SK-N-SH (cell line): ENCODE data around the gene PLEKHG2. TPM values are rescaled to one million over a fixed set of nuclear protein-coding genes. Genes with fewer than 3 reads are reported as not detected.

ENCODE experiments used
- CTCF ChIA-PET: fragments of 300-600, 350-600 bp; formaldehyde crosslinking; extraction: SDS; loops from one replicate; lab custom pipeline; 2021; lab: Yijun Ruan, JAX
- POLR2A ChIA-PET: fragments of 350-600 bp; sonication (Branson Sonifier 250); formaldehyde crosslinking; extraction: SDS; loops from one replicate; lab custom pipeline; 2020; ENCODE audit warnings: antibody characterized with exemption, inconsistent platforms; lab: Yijun Ruan, JAX
- DNase-seq: peaks from one replicate; pipeline ENCODE4 v3.0.0; 2012
- H2AFZ ChIP-seq: fragments of 200-600 bp; sonication (generic); 2 replicates; pipeline ENCODE4 v1.8.1; 2016; ENCODE audit warnings: antibody characterized with exemption, mild to moderate bottlenecking, low read depth
- H3F3A ChIP-seq: fragments of 200-600 bp; sonication (generic); replicated peaks from 2 replicates; pipeline ENCODE3; 2016; ENCODE audit warnings: antibody characterized with exemption, mild to moderate bottlenecking; ENCODE audit not compliant: insufficient read depth
- H3K27ac ChIP-seq, 2 experiments: fragments of 200-500 bp in 1 of 2; fragments of 200-600 bp in 1 of 2; sonication (Bioruptor generic) in 1 of 2; sonication (generic), shearing (Covaris generic) in 1 of 2; 2 replicates each; pipeline versions ENCODE4 v1.5.1 to v1.6.1; 2014 to 2016; ENCODE audit warnings: low read depth in 2 of 2, inconsistent platforms in 1 of 2, low read length in 1 of 2, mild to moderate bottlenecking in 1 of 2, mixed read lengths in 1 of 2
- H3K27me3 ChIP-seq: fragments of 200-600 bp; sonication (generic), shearing (Covaris generic); 2 replicates; pipeline ENCODE4 v1.6.1; 2016; ENCODE audit warnings: mixed run types; ENCODE audit not compliant: insufficient read depth
- H3K36me3 ChIP-seq, 2 experiments: fragments of 200-500 bp in 1 of 2; fragments of 200-600 bp in 1 of 2; sonication (Bioruptor generic) in 1 of 2; sonication (generic) in 1 of 2; replicated peaks in 1 of 2; 2 replicates each; pipeline versions ENCODE3 to v1.5.1; 2014 to 2016; ENCODE audit warnings: low read length in 1 of 2, mild to moderate bottlenecking in 1 of 2; ENCODE audit not compliant: insufficient read depth in 2 of 2, control insufficient read depth in 1 of 2
- H3K4me1 ChIP-seq, 2 experiments: fragments of 200-500 bp in 1 of 2; fragments of 200-600 bp in 1 of 2; sonication (Bioruptor generic) in 1 of 2; sonication (generic), shearing (Covaris generic) in 1 of 2; 2 replicates each; pipeline versions ENCODE4 v1.5.1 to v1.6.1; 2014 to 2016; ENCODE audit warnings: low read depth in 1 of 2, low read length in 1 of 2, mixed run types in 1 of 2; ENCODE audit not compliant: insufficient read depth in 2 of 2, control insufficient read depth in 1 of 2
- H3K4me2 ChIP-seq: fragments of 200-600 bp; sonication (generic), shearing (Covaris generic); 2 replicates; pipeline ENCODE4 v1.6.1; 2017; ENCODE audit warnings: mixed run types
- H3K4me3 ChIP-seq, 2 experiments: fragments of 200-500 bp in 1 of 2; fragments of 200-600 bp in 1 of 2; sonication (Bioruptor generic) in 1 of 2; sonication (generic), shearing (Covaris generic) in 1 of 2; 2 replicates each; pipeline versions ENCODE4 v1.5.1 to v1.8.1; 2014 to 2016; ENCODE audit warnings: low read depth in 2 of 2, inconsistent platforms in 1 of 2, low read length in 1 of 2, mild to moderate bottlenecking in 1 of 2, mixed read lengths in 1 of 2, moderate library complexity in 1 of 2
- H3K79me2 ChIP-seq: fragments of 200-600 bp; sonication (generic); 2 replicates; pipeline ENCODE4 v1.8.1; 2017; ENCODE audit warnings: mild to moderate bottlenecking; ENCODE audit not compliant: insufficient read depth
- H3K9ac ChIP-seq: fragments of 200-600 bp; sonication (generic); 2 replicates; pipeline ENCODE4 v1.6.1; 2017; ENCODE audit warnings: mixed run types
- H3K9me2 ChIP-seq: fragments of 200-600 bp; sonication (generic); 2 replicates; pipeline ENCODE4 v1.6.1; 2017; ENCODE audit warnings: mixed run types
- H3K9me3 ChIP-seq: fragments of 200-600 bp; sonication (generic); 2 replicates; pipeline ENCODE4 v1.6.1; 2017; ENCODE audit warnings: mixed run types, mild to moderate bottlenecking, moderate library complexity
- H4K20me1 ChIP-seq: fragments of 200-600 bp; sonication (generic); 2 replicates; pipeline ENCODE4 v1.6.1; 2017; ENCODE audit warnings: mild to moderate bottlenecking, mixed run types; ENCODE audit not compliant: insufficient read depth
- EZH2phosphoT487 ChIP-seq: fragments of 200-600 bp; sonication (generic); IDR thresholded peaks from 2 replicates; pipeline ENCODE4 v1.6.1; 2017; ENCODE audit warnings: low read depth, mixed run types, mild to moderate bottlenecking, antibody characterized with exemption, moderate library complexity, borderline replicate concordance
- FOSL2 ChIP-seq: IDR thresholded peaks from 2 replicates; pipeline ENCODE4 v1.4.0; 2012; ENCODE audit warnings: low read depth, mild to moderate bottlenecking, moderate library complexity, borderline replicate concordance
- FOXJ3 ChIP-seq: sonication (generic); formaldehyde crosslinking; IDR thresholded peaks from 2 replicates; pipeline ENCODE4 v1.5.1; 2020; ENCODE audit warnings: mild to moderate bottlenecking, missing genetic modification reagents
- JUND ChIP-seq: IDR thresholded peaks from 2 replicates; pipeline ENCODE4 v1.4.0; 2012
- MEF2A ChIP-seq: IDR thresholded peaks from 2 replicates; pipeline ENCODE4 v1.4.0; 2012; ENCODE audit warnings: low read depth, borderline replicate concordance
- RAD21 ChIP-seq: IDR thresholded peaks from 2 replicates; pipeline ENCODE4 v1.6.1; 2012; ENCODE audit warnings: mild to moderate bottlenecking, low read length
- RFX5 ChIP-seq: IDR thresholded peaks from 2 replicates; pipeline ENCODE4 v1.6.1; 2012; ENCODE audit warnings: mild to moderate bottlenecking, improper control_type of control experiment, low read length
- TEAD4 ChIP-seq: IDR thresholded peaks from 2 replicates; pipeline ENCODE4 v1.4.0; 2012; ENCODE audit warnings: mild to moderate bottlenecking, borderline replicate concordance; ENCODE audit not compliant: insufficient read depth
- WGBS: methylation state at CpG from one replicate; pipeline ENCODE4 v1.1.6; 2017; ENCODE audit warnings: low lambda C conversion rate; 5-methylcytosine and 5-hydroxymethylcytosine counted together
- polyA plus RNA-seq, 3 experiments: library from polyadenylated mRNA; depleted of rRNA; stranded (reverse); fragments of >200 nt; gene quantifications; 2 replicates each; pipeline ENCODE4 v1.2.3, GENCODE V29; 2012
- TF ChIP-seq, protein P1 (sequence below): fragments of 200-600 bp; sonication (generic); IDR thresholded peaks from 2 replicates; pipeline ENCODE4 v1.6.1; 2017; ENCODE audit warnings: antibody characterized with exemption, mild to moderate bottlenecking, moderate library complexity
- TF ChIP-seq, protein P2 (sequence below): fragments of 150-350 bp; IDR thresholded peaks from 2 replicates; pipeline ENCODE4 v1.6.1; 2017; ENCODE audit warnings: antibody characterized with exemption, low read length, low read depth, borderline replicate concordance
- TF ChIP-seq, protein P3 (sequence below): IDR thresholded peaks from 2 replicates; pipeline ENCODE4 v1.4.0; 2012; ENCODE audit warnings: low read depth
- TF ChIP-seq, protein P4 (sequence below): IDR thresholded peaks from 2 replicates; pipeline ENCODE4; 2012

The PLEKHG2 gene
- polyA plus RNA-seq, 1 of the 3 experiments (the other 2 are of a cell fraction), result 13.6 TPM

DNA sequence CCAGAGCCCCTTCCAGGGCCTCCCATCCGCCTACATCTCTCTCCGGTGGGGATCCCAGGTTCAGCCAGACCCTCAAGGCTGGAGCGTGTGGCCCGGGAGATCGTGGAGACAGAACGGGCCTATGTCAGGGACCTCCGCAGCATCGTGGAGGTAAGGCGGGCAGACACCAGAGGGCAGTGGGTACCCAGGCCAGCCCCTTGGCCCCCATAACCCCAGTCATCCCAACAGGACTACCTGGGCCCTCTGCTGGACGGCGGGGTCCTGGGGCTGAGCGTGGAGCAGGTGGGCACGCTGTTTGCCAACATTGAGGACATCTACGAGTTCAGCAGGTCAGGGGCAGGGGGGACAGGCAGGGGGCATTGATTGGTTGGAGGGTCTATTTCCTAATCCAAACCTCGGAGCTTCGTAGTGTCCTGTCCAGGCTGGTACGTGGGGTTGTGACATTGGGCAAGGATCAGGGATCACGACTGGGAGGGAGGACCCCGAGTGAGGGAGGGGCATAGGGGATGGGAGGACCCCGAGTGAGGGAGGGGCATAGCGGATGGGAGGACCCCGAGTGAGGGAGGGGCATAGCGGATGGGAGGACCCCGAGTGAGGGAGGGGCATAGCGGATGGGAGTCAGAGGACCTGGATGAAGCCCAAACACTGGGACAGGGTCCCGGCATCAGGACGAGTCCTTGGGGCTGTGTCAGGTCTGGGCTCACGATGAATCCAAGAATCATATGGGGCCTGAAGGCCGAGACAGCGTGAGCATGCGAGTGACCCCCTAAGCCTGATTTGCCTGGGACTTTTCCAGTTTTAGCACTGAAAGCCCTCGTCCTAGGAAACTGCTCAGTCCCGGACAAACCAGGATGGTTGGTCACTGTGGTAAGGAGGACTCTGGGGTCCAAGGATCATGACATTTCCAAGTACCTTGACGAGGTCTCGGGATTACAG, 2.9 kb downstream of the PLEKHG2 start:
- POLR2A ChIA-PET, result interaction anchor here (0.9 to 2.2 kb wide), 4 partner anchors 13 to 24 kb away, joined by 3 to 28 read pairs (median 5); partner anchors contain the start of genes MED29, PAF1 and RPS16
- Histone ChIP-seq H3K36me3 (peaks cover 12 to 15% of the 10 kb centered on the region in 2 experiments), H3K4me1 (peaks cover 18 to 28% of the 10 kb centered on the region in 2 experiments; a peak in 3 of 4 replicates), H3K4me2 (peak overlapping the region; percentile 99), H3K4me3 (peak overlapping the region; percentile 92 to 96; a peak in 2 of 4 replicates), H3K27ac (no peak overlapping the region; a peak in 1 of 4 replicates), H3K9ac (0 out of 2 replicates have a peak overlapping the region, but pooled peaks have one; percentile 97), H3K9me3 (no peaks in the 10 kb centered on the region), H2AFZ (no peak overlapping the region), H3K9me2 (no peaks in the 10 kb centered on the region), H3F3A (peaks cover 27% of the 10 kb centered on the region), H3K79me2 (peaks cover 49% of the 10 kb centered on the region), H3K27me3 (no peaks in the 10 kb centered on the region), H4K20me1 (peaks cover 10% of the 10 kb centered on the region; the same call in 1 of the 2 replicates)
- CTCF ChIA-PET, result interaction anchor here (1.3 to 5.1 kb wide), 7 partner anchors 11 to 125 kb away, joined by 3 to 53 read pairs (median 6); partner anchors contain the start of genes EID2, EID2B, MED29 and PAF1
- TF ChIP-seq, protein P1, sequence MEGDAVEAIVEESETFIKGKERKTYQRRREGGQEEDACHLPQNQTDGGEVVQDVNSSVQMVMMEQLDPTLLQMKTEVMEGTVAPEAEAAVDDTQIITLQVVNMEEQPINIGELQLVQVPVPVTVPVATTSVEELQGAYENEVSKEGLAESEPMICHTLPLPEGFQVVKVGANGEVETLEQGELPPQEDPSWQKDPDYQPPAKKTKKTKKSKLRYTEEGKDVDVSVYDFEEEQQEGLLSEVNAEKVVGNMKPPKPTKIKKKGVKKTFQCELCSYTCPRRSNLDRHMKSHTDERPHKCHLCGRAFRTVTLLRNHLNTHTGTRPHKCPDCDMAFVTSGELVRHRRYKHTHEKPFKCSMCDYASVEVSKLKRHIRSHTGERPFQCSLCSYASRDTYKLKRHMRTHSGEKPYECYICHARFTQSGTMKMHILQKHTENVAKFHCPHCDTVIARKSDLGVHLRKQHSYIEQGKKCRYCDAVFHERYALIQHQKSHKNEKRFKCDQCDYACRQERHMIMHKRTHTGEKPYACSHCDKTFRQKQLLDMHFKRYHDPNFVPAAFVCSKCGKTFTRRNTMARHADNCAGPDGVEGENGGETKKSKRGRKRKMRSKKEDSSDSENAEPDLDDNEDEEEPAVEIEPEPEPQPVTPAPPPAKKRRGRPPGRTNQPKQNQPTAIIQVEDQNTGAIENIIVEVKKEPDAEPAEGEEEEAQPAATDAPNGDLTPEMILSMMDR, result 0 out of 2 replicates have a peak, but pooled peaks have one; percentile 6
- TF ChIP-seq, protein P2, sequence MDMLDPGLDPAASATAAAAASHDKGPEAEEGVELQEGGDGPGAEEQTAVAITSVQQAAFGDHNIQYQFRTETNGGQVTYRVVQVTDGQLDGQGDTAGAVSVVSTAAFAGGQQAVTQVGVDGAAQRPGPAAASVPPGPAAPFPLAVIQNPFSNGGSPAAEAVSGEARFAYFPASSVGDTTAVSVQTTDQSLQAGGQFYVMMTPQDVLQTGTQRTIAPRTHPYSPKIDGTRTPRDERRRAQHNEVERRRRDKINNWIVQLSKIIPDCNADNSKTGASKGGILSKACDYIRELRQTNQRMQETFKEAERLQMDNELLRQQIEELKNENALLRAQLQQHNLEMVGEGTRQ, result no peak
- TF ChIP-seq JUND (no peak), FOSL2 (no peak), MEF2A (no peak)
- WGBS, result 88% methylated on average over 32 of the region's 35 CpGs
- no peak for DNase-seq

DNA sequence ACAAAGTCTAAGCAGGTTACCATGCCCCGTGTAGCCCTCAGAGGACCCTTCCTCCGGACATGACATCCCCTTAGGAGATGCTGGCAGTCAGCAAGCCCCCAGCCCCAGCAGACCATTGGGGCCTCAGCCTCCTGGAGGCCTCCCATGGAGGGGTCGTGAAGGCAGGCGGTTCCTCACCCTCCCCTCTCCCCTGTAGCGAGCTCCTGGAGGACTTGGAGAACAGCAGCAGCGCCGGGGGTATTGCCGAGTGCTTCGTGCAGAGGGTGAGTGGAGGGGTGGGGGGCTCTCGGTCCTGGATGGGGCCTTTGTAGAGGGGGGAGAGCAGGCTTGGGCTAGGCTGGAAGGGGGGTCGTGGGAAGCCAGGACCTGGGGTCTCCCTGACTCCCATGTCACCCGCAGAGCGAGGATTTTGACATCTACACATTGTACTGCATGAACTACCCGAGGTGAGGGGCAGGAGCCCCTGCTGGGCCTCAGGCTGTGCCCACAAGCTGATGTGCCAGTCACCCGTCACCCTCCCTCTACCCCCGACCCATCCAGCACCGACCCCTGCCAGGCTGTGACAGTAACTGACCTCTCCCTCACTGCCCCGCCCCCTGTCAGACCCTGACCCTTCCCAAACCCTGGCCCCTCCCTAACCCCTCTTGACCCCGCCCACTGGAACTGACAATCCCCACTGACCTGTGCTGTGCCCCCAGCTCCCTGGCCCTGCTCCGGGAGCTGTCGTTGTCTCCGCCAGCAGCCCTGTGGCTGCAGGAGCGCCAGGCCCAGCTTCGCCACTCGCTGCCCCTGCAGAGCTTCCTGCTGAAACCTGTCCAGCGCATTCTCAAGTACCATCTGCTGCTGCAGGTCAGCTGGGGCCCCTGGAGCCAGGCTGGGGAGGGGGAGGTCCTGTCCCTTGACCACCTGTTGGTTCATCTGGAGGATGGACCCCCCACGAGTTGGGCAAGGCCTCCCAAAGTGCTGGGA, 4.0 kb downstream of the PLEKHG2 start:
- CTCF ChIA-PET, result interaction anchor here (0.9 to 1.9 kb wide), 3 partner anchors 16 to 58 kb away, joined by 3 to 5 read pairs (median 4); no protein-coding TSS in a partner anchor
- no peak overlapping the region for H3K9ac ChIP-seq
- 93% methylated on average over 20 of the region's 27 CpGs for WGBS
- no peaks in the 10 kb centered on the region for H3K9me3 ChIP-seq
- H3K79me2 ChIP-seq, result peaks cover 49% of the 10 kb centered on the region
- peaks cover 22% of the 10 kb centered on the region for H3F3A ChIP-seq
- H3K27ac ChIP-seq, result no peak overlapping the region
- H3K27me3 ChIP-seq, result no peaks in the 10 kb centered on the region
- no peak overlapping the region for H3K4me3 ChIP-seq
- no peak overlapping the region; the same call in 1 of the 2 replicates for H3K4me2 ChIP-seq
- H2AFZ ChIP-seq, result no peak overlapping the region
- H3K36me3 ChIP-seq, result peaks cover 16 to 18% of the 10 kb centered on the region in 2 experiments
- TF ChIP-seq FOXJ3 (no peak), RAD21 (no peak), EZH2phosphoT487 (no peak), RFX5 (no peak), TEAD4 (no peak)
- TF ChIP-seq, protein P3, sequence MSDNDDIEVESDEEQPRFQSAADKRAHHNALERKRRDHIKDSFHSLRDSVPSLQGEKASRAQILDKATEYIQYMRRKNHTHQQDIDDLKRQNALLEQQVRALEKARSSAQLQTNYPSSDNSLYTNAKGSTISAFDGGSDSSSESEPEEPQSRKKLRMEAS, result no peak
- TF ChIP-seq, protein P4, sequence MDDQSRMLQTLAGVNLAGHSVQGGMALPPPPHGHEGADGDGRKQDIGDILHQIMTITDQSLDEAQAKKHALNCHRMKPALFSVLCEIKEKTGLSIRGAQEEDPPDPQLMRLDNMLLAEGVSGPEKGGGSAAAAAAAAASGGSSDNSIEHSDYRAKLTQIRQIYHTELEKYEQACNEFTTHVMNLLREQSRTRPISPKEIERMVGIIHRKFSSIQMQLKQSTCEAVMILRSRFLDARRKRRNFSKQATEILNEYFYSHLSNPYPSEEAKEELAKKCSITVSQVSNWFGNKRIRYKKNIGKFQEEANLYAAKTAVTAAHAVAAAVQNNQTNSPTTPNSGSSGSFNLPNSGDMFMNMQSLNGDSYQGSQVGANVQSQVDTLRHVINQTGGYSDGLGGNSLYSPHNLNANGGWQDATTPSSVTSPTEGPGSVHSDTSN, result no peak
- TF ChIP-seq, all 33 proteins: peak for 0
- Histone ChIP-seq H3K9me2 (no peaks in the 10 kb centered on the region), H4K20me1 (peaks cover 10% of the 10 kb centered on the region; the same call in 1 of the 2 replicates), H3K4me1 (peaks cover 8 to 18% of the 10 kb centered on the region in 2 experiments; a peak in 3 of 4 replicates)
- POLR2A ChIA-PET, result interaction anchor here (0.9 to 1.1 kb wide), 2 partner anchors 12 to 20 kb away, joined by 3 to 4 read pairs; partner anchors contain the start of gene RPS16
- DNase-seq, result no peak
